Measurements from ENCODE around the gene MRPL12.
A peak's percentile ranks its signal among the peaks of the same experiment; 100 is the strongest.

DNA sequence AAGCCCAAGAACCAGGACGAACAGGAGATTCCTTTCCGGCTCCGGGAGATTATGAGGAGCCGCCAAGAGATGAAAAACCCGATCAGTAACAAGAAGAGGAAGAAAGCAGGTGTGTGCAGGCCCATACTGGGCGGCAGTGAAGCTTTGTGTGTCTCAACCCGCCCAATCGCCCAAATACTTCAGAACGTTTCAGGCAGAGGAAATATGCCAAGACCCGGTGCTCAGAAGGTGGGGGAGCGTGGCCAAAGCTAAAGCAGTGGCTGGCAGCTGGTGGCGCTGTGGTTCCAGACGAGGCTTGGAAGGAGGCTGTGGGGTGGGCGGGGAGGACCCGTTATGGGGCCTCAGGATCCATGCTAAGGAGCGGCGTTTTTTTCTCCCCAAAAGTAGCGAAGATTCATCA lies 35.4 kb upstream of the MRPL12 start:
- TF ChIP-seq, protein P1, sequence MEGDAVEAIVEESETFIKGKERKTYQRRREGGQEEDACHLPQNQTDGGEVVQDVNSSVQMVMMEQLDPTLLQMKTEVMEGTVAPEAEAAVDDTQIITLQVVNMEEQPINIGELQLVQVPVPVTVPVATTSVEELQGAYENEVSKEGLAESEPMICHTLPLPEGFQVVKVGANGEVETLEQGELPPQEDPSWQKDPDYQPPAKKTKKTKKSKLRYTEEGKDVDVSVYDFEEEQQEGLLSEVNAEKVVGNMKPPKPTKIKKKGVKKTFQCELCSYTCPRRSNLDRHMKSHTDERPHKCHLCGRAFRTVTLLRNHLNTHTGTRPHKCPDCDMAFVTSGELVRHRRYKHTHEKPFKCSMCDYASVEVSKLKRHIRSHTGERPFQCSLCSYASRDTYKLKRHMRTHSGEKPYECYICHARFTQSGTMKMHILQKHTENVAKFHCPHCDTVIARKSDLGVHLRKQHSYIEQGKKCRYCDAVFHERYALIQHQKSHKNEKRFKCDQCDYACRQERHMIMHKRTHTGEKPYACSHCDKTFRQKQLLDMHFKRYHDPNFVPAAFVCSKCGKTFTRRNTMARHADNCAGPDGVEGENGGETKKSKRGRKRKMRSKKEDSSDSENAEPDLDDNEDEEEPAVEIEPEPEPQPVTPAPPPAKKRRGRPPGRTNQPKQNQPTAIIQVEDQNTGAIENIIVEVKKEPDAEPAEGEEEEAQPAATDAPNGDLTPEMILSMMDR (conservative IDR thresholded peaks at IDR 0.05; ENCODE audit: low read depth in 2 of 2), result peak; percentile 43 to 65
- TF ChIP-seq EZH2 (IDR thresholded peaks at IDR 0.05; ENCODE audit: low read depth, unreplicated experiment), result no peak
- TF ChIP-seq POLR2AphosphoS5 (IDR thresholded peaks at IDR 0.05; ENCODE audit: low read depth), result no peak
- TF ChIP-seq EZH2phosphoT487 (IDR thresholded peaks at IDR 0.05; ENCODE audit: unreplicated experiment), result no peak
- no peak for TF ChIP-seq ZNF114 (CRISPR knock-in tag; IDR thresholded peaks at IDR 0.05)
- TF ChIP-seq, protein P2, sequence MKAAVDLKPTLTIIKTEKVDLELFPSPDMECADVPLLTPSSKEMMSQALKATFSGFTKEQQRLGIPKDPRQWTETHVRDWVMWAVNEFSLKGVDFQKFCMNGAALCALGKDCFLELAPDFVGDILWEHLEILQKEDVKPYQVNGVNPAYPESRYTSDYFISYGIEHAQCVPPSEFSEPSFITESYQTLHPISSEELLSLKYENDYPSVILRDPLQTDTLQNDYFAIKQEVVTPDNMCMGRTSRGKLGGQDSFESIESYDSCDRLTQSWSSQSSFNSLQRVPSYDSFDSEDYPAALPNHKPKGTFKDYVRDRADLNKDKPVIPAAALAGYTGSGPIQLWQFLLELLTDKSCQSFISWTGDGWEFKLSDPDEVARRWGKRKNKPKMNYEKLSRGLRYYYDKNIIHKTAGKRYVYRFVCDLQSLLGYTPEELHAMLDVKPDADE (IDR thresholded peaks at IDR 0.05), result no peak
- TF ChIP-seq, protein P3, sequence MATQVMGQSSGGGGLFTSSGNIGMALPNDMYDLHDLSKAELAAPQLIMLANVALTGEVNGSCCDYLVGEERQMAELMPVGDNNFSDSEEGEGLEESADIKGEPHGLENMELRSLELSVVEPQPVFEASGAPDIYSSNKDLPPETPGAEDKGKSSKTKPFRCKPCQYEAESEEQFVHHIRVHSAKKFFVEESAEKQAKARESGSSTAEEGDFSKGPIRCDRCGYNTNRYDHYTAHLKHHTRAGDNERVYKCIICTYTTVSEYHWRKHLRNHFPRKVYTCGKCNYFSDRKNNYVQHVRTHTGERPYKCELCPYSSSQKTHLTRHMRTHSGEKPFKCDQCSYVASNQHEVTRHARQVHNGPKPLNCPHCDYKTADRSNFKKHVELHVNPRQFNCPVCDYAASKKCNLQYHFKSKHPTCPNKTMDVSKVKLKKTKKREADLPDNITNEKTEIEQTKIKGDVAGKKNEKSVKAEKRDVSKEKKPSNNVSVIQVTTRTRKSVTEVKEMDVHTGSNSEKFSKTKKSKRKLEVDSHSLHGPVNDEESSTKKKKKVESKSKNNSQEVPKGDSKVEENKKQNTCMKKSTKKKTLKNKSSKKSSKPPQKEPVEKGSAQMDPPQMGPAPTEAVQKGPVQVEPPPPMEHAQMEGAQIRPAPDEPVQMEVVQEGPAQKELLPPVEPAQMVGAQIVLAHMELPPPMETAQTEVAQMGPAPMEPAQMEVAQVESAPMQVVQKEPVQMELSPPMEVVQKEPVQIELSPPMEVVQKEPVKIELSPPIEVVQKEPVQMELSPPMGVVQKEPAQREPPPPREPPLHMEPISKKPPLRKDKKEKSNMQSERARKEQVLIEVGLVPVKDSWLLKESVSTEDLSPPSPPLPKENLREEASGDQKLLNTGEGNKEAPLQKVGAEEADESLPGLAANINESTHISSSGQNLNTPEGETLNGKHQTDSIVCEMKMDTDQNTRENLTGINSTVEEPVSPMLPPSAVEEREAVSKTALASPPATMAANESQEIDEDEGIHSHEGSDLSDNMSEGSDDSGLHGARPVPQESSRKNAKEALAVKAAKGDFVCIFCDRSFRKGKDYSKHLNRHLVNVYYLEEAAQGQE (IDR thresholded peaks at IDR 0.05; ENCODE audit: unreplicated experiment), result no peak
- TF ChIP-seq ZNF331 (CRISPR knock-in tag; IDR thresholded peaks at IDR 0.05; ENCODE audit: low read depth), result no peak
- TF ChIP-seq JUNB (IDR thresholded peaks at IDR 0.05; ENCODE audit: unreplicated experiment), result no peak

All from GM23338 (cell line).